NCI-H146 (cell line): Measurements from ENCODE around the gene RPS6KB2.
"Not testable (repeated sequence)": the region's sequence is repeated elsewhere in the genome, so short reads cannot be mapped to it uniquely, and the experiment has no call there.

Experiments used
- DNase-seq: peaks from one replicate; lab custom pipeline; 2025; lab: John Stamatoyannopoulos, UW

RPS6KB2 gene

GRCh38 chr11:67397986-67398660 lies 30.2 kb upstream of the RPS6KB2 start:
- no peak for DNase-seq

- DNase-seq = no peak
Observed at GRCh38 chr11:67398661-67399563, 29.4 kb upstream of the RPS6KB2 start.

GRCh38 chr11:67400251-67400941 lies 27.9 kb upstream of the RPS6KB2 start:
- no peak for DNase-seq

GRCh38 chr11:67400942-67401494 lies 27.3 kb upstream of the RPS6KB2 start:
- DNase-seq = no peak

- peak; percentile 95 for DNase-seq
Observed at GRCh38 chr11:67401495-67402191, 26.7 kb upstream of the RPS6KB2 start, which contains the start of gene PPP1CA. Gene PPP1CA, minus strand, starts transcription at chr11:67401858. Its CDS starts 76 bp downstream, at chr11:67401782.

GRCh38 chr11:67402192-67402839 lies 26.0 kb upstream of the RPS6KB2 start:
- DNase-seq = not testable (repeated sequence)

GRCh38 chr11:67403085-67403484 lies 25.2 kb upstream of the RPS6KB2 start:
- DNase-seq = not testable (repeated sequence)

- DNase-seq = no peak
Observed at GRCh38 chr11:67404515-67405195, 23.6 kb upstream of the RPS6KB2 start.

GRCh38 chr11:67405196-67405567 lies 23.1 kb upstream of the RPS6KB2 start:
- no peak for DNase-seq

- DNase-seq = no peak
Observed at GRCh38 chr11:67405688-67406339, 22.5 kb upstream of the RPS6KB2 start.

- DNase-seq = no peak
Observed at GRCh38 chr11:67406420-67406968, 21.8 kb upstream of the RPS6KB2 start.

GRCh38 chr11:67406969-67407687 lies 21.2 kb upstream of the RPS6KB2 start:
- peak; percentile 17 for DNase-seq

- no peak for DNase-seq
Observed at GRCh38 chr11:67407688-67408163, 20.6 kb upstream of the RPS6KB2 start.

- DNase-seq = no peak
Observed at GRCh38 chr11:67408437-67409200, 19.7 kb upstream of the RPS6KB2 start.

- no peak for DNase-seq
Observed at GRCh38 chr11:67409261-67409666, 19.0 kb upstream of the RPS6KB2 start.

- peak; percentile 95 for DNase-seq
Observed at GRCh38 chr11:67409781-67410368, 18.4 kb upstream of the RPS6KB2 start.

- no peak for DNase-seq
Observed at GRCh38 chr11:67410369-67410831, 17.9 kb upstream of the RPS6KB2 start.
